Astrocyte (in vitro differentiated cells and primary cell): Measurements from ENCODE around the gene CPNE6.

Experiments
- EZH2 ChIP-seq: IDR thresholded peaks from 2 replicates; pipeline ENCODE4 v1.6.1; 2012; ENCODE audit warnings: mild to moderate bottlenecking, low read length, inconsistent platforms; ENCODE audit not compliant: insufficient read depth
- TF ChIP-seq, protein P1 (sequence below): IDR thresholded peaks from 2 replicates; pipeline ENCODE4 v1.5.1; 2011; ENCODE audit warnings: low read depth, mild to moderate bottlenecking, inconsistent platforms, low read length, moderate library complexity; ENCODE audit not compliant: insufficient read depth

DNA sequence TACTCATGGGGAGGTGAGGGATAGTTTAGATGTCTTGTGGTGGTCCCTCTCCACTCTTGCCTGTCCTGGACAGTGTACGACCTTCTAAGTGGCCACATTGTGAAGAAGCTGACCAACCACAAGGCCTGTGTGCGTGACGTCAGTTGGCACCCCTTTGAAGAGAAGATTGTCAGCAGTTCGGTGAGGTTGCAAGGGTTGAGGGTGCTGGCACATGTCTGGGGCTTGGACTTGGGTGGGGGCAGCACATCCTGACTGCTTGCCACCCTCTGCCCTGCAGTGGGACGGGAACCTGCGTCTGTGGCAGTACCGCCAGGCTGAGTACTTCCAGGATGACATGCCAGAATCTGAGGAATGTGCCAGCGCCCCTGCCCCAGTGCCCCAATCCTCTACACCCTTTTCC lies 51.5 kb downstream of the CPNE6 start:
- TF ChIP-seq, protein P1, sequence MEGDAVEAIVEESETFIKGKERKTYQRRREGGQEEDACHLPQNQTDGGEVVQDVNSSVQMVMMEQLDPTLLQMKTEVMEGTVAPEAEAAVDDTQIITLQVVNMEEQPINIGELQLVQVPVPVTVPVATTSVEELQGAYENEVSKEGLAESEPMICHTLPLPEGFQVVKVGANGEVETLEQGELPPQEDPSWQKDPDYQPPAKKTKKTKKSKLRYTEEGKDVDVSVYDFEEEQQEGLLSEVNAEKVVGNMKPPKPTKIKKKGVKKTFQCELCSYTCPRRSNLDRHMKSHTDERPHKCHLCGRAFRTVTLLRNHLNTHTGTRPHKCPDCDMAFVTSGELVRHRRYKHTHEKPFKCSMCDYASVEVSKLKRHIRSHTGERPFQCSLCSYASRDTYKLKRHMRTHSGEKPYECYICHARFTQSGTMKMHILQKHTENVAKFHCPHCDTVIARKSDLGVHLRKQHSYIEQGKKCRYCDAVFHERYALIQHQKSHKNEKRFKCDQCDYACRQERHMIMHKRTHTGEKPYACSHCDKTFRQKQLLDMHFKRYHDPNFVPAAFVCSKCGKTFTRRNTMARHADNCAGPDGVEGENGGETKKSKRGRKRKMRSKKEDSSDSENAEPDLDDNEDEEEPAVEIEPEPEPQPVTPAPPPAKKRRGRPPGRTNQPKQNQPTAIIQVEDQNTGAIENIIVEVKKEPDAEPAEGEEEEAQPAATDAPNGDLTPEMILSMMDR = no peak
- no peak for TF ChIP-seq EZH2
